Fibroblast of mammary gland (primary cell): ENCODE results near the gene EP400.
"Not testable (repeated sequence)": the region's sequence is repeated elsewhere in the genome, so short reads cannot be mapped to it uniquely, and the experiment has no call there.

ENCODE experiments used
- DNase-seq: peaks from one replicate; pipeline ENCODE4 v3.0.0-alpha.2; 2010; ENCODE audit warnings: low read depth
- H3K4me3 ChIP-seq: 2 replicates; pipeline ENCODE4 v1.5.1; 2011; ENCODE audit warnings: low read depth, mild to moderate bottlenecking, low read length, moderate library complexity; ENCODE audit not compliant: control insufficient read depth
- CTCF ChIP-seq: conservative IDR thresholded peaks from 2 replicates; pipeline ENCODE4 v1.5.1; 2011; ENCODE audit warnings: low read depth, low read length, inconsistent platforms; ENCODE audit not compliant: control insufficient read depth, insufficient read depth

Gene EP400

GRCh38 chr12:132094269-132094891 lies 144.6 kb downstream of the EP400 start:
- DNase-seq, result no peak
- H3K4me3 ChIP-seq, result no peak overlapping the region
- no peak for TF ChIP-seq CTCF

GRCh38 chr12:132095520-132096409 lies 146.0 kb downstream of the EP400 start:
- no peak for DNase-seq
- TF ChIP-seq CTCF, result no peak
- no peak overlapping the region for H3K4me3 ChIP-seq

GRCh38 chr12:132099739-132100138 lies 150.0 kb downstream of the EP400 start:
- no peak for TF ChIP-seq CTCF
- H3K4me3 ChIP-seq, result no peak overlapping the region
- no peak for DNase-seq

GRCh38 chr12:132100306-132101065 lies 150.7 kb downstream of the EP400 start:
- H3K4me3 ChIP-seq, result no peak overlapping the region
- no peak for DNase-seq
- no peak for TF ChIP-seq CTCF

- H3K4me3 ChIP-seq, result no peak overlapping the region
- TF ChIP-seq CTCF, result no peak
- no peak for DNase-seq
Observed at GRCh38 chr12:132102297-132102696, 152.6 kb downstream of the EP400 start.

- DNase-seq, H3K4me3 ChIP-seq: not testable (repeated sequence)
Observed at GRCh38 chr12:132103072-132103471, 153.3 kb downstream of the EP400 start.
